GM21786 (cell line): ENCODE measurements around the gene STON1.
"Not testable (repeated sequence)": the region's sequence is repeated elsewhere in the genome, so short reads cannot be mapped to it uniquely, and the experiment has no call there.

Experiments used
- ATAC-seq: cut with Tn5 transposase; IDR thresholded peaks from one replicate; pipeline ENCODE4 v1.9.1; 2021; ENCODE audit not compliant: unreplicated experiment

STON1 gene

DNA sequence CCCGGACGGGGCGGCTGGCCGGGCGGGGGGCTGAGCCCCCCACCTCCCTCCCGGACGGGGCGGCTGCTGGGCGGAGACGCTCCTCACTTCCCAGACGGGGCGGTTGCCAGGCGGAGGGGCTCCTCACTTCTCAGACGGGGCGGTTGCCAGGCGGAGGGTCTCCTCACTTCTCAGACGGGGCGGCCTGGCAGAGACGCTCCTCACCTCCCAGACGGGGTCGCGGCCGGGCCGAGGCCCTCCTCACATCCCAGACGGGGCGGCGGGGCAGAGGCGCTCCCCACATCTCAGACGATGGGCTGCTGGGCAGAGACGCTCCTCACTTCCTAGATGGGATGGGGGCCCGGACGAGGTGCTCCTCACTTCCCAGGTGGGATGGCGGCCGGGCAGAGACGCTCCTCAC is 84.6 kb downstream of the STON1 start:
- not testable (repeated sequence) for ATAC-seq

GRCh38 chr2:48617618-48618017 is 87.7 kb downstream of the STON1 start, which contains the start of gene GTF2A1L:
Gene GTF2A1L, plus strand, starts transcription at chr2:48617856. Its CDS starts 19 bp downstream, at chr2:48617875.
- no peak for ATAC-seq

GRCh38 chr2:48619526-48619925 is 89.6 kb downstream of the STON1 start:
- no peak for ATAC-seq

DNA sequence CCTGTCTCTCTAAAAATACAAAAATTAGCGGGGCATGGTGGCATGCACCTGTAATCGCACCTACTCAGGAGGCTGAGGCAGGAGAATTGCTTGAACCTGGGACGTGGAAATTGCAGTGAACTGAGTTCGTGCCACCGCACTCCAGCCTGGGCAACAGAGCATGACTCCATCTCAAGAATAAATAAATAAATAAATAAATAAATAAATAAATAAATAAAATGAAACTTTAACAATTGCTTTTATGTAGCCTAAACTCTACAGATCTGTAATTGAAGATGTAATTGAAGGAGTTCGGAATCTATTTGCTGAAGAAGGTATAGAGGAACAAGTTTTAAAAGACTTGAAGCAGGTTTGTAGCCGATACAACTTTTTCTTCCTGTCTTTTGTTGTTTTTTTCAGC is 90.7 kb downstream of the STON1 start:
- no peak for ATAC-seq

- ATAC-seq: not testable (repeated sequence)
Observed at GRCh38 chr2:48622691-48623090, 92.7 kb downstream of the STON1 start.

DNA sequence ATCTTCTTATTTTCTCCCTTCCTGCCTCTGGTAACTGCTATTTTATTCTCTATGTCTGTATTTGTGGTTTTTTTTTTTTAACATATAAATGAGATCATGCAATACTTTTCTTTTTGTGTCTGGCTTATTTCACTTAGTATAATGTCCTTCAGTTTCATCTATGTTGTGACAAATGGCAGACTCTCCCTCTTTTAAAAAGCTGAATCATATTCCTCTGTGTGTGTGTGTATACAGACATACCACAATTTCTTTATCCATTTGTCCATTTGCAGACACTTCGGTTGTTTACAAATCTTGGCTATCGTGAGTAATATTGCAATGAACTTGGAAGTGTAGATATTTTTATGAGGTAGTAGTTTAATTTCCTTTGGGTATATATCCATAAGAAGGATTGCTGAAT is 94.7 kb downstream of the STON1 start:
- no peak for ATAC-seq

DNA sequence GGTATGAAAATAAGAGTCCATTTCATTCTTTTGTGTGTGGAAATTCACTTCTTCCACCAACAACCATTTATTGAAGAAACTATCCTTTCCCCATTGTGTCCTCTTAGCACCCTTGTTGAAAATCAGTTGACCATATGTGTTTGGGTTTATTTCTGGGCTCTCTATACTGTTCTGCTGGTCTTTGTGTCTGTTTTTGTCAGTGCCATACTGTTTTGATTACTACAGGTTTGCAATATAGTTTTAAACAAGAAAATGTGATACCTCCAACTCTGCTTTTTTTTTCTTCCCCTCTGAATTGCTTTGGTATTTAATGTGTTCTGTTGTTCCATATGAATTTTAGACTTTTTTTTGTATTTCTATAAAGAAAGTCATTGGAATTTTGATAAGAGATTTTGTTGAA is 96.1 kb downstream of the STON1 start:
- no peak for ATAC-seq

DNA sequence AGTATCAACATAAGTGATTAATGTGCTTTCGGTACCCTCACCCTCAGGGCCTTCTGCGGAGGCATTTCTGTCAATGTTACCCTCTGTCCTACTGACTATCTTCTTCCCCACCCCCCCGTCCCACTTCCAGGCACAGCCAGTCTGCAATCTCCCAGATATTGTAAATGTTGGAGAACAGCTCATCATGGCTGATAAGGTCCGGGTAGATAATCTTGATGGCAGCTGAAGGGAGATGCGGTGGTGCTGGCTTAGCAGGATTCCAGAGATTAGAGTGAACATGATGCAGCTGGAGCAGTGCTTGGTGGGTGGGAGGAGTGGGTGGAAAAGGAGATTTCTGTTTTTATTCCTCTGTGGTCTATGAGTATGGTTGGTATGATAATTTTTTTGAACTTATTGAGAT is 103.2 kb downstream of the STON1 start:
- ATAC-seq: no peak

DNA sequence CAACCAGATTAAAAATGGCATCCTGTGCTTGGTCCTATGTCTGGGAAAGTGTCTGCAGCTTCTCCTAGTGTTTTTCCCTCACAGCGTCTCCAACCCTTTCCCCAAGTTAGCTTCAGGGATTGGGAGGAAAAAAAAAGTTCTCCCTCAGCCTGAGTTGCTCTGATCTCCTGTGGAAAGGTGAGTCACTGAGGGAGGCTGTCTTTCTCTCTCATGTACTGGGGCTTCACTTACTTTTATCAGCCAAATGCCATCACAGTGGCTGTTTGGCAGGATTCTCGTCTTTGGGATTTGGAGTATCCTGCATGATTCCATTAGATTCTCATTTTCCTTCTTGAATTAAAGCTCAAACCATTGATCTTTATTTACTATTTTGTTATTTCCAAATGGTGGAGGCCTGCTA is 105.8 kb downstream of the STON1 start:
- no peak for ATAC-seq

DNA sequence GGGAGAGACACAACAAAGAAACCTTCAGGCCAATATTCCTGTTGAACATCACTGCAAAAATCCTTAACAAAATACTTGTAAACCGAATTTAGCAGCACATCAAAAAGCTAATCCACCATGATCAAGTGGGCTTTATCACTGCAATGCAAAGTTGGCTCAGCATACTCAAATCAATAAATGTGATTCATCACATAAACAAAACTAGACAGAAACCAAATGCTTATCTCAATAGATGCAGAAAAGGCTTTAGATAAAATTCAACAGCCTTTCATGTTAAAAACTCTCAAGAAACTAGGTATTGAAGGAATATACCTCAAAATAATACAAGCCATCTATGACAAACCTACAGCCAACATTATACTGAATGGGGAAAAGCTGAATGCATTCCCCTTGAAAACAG is 108.3 kb downstream of the STON1 start:
- no peak for ATAC-seq
